GM12801 (cell line): Measurements from ENCODE around the gene ITGA5.

Experiments used
- CTCF ChIP-seq: IDR thresholded peaks from one replicate; pipeline ENCODE4 v1.5.1; 2011; ENCODE audit warnings: control low read depth; ENCODE audit not compliant: insufficient read length; ENCODE audit errors: extremely low read depth

The ITGA5 gene

GRCh38 chr12:54405106-54405505 lies 14.0 kb downstream of the ITGA5 start:
- no peak for TF ChIP-seq CTCF

DNA sequence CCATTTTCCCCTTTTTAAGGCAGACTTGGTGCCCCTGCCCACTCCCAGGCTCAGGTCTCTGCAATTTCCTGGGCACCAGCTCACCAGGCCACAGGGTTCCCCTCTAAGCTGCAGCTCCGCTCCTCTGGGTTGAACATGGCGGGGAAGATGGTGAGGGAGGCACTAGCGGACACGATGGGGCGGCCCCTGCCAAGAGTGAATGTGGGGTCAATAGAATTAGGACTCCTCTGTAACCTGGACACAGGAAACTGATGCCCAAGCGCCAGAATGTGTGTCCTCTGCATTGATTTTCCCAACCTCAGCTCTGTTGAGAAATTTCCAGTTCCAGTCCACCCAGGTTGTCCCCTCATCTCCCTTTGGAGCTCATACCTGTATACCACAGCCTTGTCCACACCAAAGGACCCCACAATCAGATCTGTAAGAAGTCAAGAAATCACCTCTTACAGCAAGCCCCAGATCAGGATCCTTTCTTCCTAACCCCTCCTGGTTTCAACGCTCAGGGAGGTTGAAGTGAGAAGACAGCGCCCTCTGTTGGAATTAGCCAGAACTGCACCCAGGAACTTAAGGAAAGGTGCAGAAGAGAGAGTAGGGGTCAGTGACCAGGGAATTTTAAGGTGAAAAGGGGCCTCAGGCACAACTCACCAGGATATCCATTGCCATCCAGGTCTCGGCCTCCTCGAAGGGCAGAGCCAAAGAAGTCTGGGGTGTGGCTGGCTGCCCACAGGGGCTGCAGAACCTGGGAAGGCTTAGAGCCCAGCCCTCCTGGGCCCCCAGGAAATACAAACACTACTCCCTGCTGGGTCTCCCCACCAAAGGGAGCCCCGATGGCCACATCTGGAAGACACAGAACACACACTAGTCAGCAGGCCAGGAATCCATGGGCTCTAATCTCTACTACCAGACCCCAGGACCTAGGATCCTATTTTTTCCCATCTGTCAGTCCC lies 14.7 kb downstream of the ITGA5 start:
- peak; percentile 61 for TF ChIP-seq CTCF

DNA sequence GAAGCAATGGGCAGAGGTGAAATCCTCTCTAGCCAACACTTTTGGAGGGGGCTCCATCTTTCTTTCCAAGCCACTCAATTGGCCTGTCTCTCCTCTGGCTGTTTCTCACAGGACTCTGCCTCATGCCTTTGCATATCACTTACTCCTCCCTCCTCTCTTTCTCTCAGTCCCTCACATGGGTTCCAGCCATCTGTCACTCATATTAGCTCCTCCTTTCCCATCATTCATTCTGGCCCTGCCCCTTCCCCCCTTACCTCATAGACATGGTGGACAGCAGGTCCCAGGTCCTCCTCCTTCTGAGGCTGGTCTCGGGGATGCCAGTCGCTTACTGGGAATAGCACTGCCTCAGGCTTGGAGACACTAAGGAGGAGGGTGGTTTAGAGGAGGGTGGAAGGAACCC lies 17.9 kb downstream of the ITGA5 start:
- TF ChIP-seq CTCF, result no peak

GRCh38 chr12:54398995-54399793 lies 19.9 kb downstream of the ITGA5 start:
- TF ChIP-seq CTCF, result peak; percentile 70

DNA sequence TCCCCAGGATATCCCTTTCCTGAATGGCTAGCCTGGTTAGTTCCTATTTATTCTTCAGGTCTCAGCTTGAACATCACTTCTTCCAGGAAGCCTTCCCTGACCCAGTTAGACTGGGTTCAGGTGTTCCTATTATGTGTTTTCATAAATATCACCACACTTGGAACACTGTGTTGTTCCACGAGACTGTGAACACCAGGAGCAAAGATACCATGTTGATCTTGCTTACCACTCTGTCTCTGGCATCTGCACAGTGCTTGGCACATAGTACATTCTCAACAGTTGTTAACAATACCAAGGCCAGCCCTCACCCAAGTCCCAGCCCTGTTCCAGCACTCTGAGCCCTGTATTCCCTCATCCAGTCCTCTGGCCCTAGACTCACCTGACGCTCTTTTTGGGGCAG lies 20.8 kb downstream of the ITGA5 start:
- no peak for TF ChIP-seq CTCF

GRCh38 chr12:54397157-54397556 lies 21.9 kb downstream of the ITGA5 start:
- TF ChIP-seq CTCF, result no peak

- TF ChIP-seq CTCF, result no peak
Measured at GRCh38 chr12:54395545-54395944, 23.5 kb downstream of the ITGA5 start.
